Measurements from ENCODE around the gene HSDL1. TPM values are rescaled to one million over a fixed set of nuclear protein-coding genes. Genes with fewer than 3 reads are reported as not detected.

Gene HSDL1
- total and polyA plus RNA-seq, 4 donors, result 3.0 to 9.6 (median 5.3) TPM

- peaks cover 0 to 4% (median 1%) of the 10 kb centered on the region in 4 donors for H3K36me3 ChIP-seq (ENCODE audit: control insufficient read depth in 4 of 4, insufficient read depth in 3 of 4, low read depth in 1 of 4, low read length in 3 of 4)
- peaks cover 3 to 8% (median 6%) of the 10 kb centered on the region in 4 donors for H3K4me1 ChIP-seq (ENCODE audit: control insufficient read depth in 4 of 4, insufficient read depth in 4 of 4, low read length in 3 of 4)
- H3K9ac ChIP-seq (ENCODE audit: low read depth in 1 of 2, low read length in 2 of 2), result no peak overlapping the region
- H3K27me3 ChIP-seq (ENCODE audit: control insufficient read depth in 4 of 4, insufficient read depth in 4 of 4, low read length in 3 of 4), result no peaks in the 10 kb centered on the region
- no peaks in the 10 kb centered on the region for H3K9me3 ChIP-seq (ENCODE audit: control insufficient read depth in 4 of 4, low read length in 3 of 4)
- TF ChIP-seq MAX (IDR thresholded peaks at IDR 0.05), result no peak
- TF ChIP-seq ATF3 (IDR thresholded peaks at IDR 0.05), result no peak
- TF ChIP-seq CTCF (IDR thresholded peaks at IDR 0.05; ENCODE audit: low read depth, low read length, missing input control), result no peak
- TF ChIP-seq NR2F2 (IDR thresholded peaks at IDR 0.05), result no peak
- no peak for TF ChIP-seq JUND (IDR thresholded peaks at IDR 0.05)
- no peak for TF ChIP-seq TAF1 (conservative IDR thresholded peaks at IDR 0.05)
- no peak for TF ChIP-seq SP1 (IDR thresholded peaks at IDR 0.05)
- no peak for TF ChIP-seq REST (IDR thresholded peaks at IDR 0.05)
- no peak for TF ChIP-seq FOXA1 (IDR thresholded peaks at IDR 0.05)
- no peak for TF ChIP-seq FOXA2 (IDR thresholded peaks at IDR 0.05)
- no peak for TF ChIP-seq GABPA (IDR thresholded peaks at IDR 0.05 in 1 of 2, conservative IDR thresholded peaks at IDR 0.05 in 1 of 2)
- TF ChIP-seq RXRA (IDR thresholded peaks at IDR 0.05), result no peak
- TF ChIP-seq YY1 (IDR thresholded peaks at IDR 0.05), result no peak
- DNase-seq (ENCODE audit: low spot score), result no peak
- no peak overlapping the region for H3K27ac ChIP-seq (ENCODE audit: low read depth in 1 of 2, low read length in 2 of 2)
- 93% methylated on average over 10 of the region's 10 CpGs for WGBS
- no peak overlapping the region for H3K4me3 ChIP-seq (ENCODE audit: low read depth in 1 of 3, low read length in 3 of 3)
Measured at GRCh38 chr16:84121007-84121406, 24.0 kb downstream of the HSDL1 start.

- Histone ChIP-seq H3K4me1 (ENCODE audit: control insufficient read depth in 4 of 4, insufficient read depth in 4 of 4, low read length in 3 of 4) (peaks cover 7 to 16% (median 12%) of the 10 kb centered on the region in 4 donors), H3K9ac (ENCODE audit: low read depth in 1 of 2, low read length in 2 of 2) (no peak overlapping the region), H3K27me3 (ENCODE audit: control insufficient read depth in 4 of 4, insufficient read depth in 4 of 4, low read length in 3 of 4) (no peaks in the 10 kb centered on the region), H3K9me3 (ENCODE audit: control insufficient read depth in 4 of 4, low read length in 3 of 4) (no peaks in the 10 kb centered on the region), H3K36me3 (ENCODE audit: control insufficient read depth in 4 of 4, insufficient read depth in 3 of 4, low read depth in 1 of 4, low read length in 3 of 4) (peaks cover 0 to 4% (median 1%) of the 10 kb centered on the region in 4 donors), H3K4me3 (ENCODE audit: low read depth in 1 of 3, low read length in 3 of 3) (no peak overlapping the region), H3K27ac (ENCODE audit: low read depth in 1 of 2, low read length in 2 of 2) (no peak overlapping the region)
- TF ChIP-seq JUND (IDR thresholded peaks at IDR 0.05) (no peak), SP1 (IDR thresholded peaks at IDR 0.05) (no peak), MAX (IDR thresholded peaks at IDR 0.05) (no peak), NR2F2 (IDR thresholded peaks at IDR 0.05) (no peak), ZBTB33 (IDR thresholded peaks at IDR 0.05) (no peak), EGR1 (IDR thresholded peaks at IDR 0.05; ENCODE audit: low read depth in 2 of 2) (no peak), YY1 (IDR thresholded peaks at IDR 0.05) (no peak), RAD21 (IDR thresholded peaks at IDR 0.05) (no peak), GABPA (IDR thresholded peaks at IDR 0.05 in 1 of 2, conservative IDR thresholded peaks at IDR 0.05 in 1 of 2) (no peak), FOXA1 (IDR thresholded peaks at IDR 0.05) (no peak), ATF3 (IDR thresholded peaks at IDR 0.05) (no peak), TAF1 (conservative IDR thresholded peaks at IDR 0.05) (no peak), REST (IDR thresholded peaks at IDR 0.05) (no peak), HNF4G (IDR thresholded peaks at IDR 0.05) (no peak)
- DNase-seq (ENCODE audit: low spot score), result no peak
- 85% methylated on average over 5 of the region's 5 CpGs for WGBS
Measured at GRCh38 chr16:84120023-84120422, 25.0 kb downstream of the HSDL1 start.
